HG02973 (cell line): ENCODE results near the gene CLIP2.
"Not testable (repeated sequence)": the region's sequence is repeated elsewhere in the genome, so short reads cannot be mapped to it uniquely, and the experiment has no call there.

Source experiments
- ATAC-seq: cut with Tn5 transposase; IDR thresholded peaks from one replicate; pipeline ENCODE4 v1.9.1; 2021; ENCODE audit warnings: moderate library complexity; ENCODE audit not compliant: unreplicated experiment

CLIP2 gene

DNA sequence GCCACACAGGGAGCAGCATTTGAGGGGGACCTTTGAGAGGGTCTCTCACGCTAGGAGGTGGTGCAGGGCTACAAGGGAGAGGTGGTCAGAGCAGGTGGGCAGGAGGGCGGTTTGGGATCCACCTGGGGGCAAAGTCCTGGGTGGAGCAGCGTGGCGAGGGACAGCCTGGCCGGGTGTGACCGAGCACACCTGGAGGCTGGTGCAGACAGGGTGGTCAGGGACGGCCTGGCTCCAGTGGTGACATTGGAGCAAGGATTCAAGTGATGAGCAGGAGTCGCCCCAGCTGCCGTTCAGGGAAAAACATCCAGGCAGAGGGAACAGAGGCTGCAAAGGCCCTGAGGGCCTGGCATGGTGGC lies 36.0 kb downstream of the CLIP2 start:
- ATAC-seq: no peak

DNA sequence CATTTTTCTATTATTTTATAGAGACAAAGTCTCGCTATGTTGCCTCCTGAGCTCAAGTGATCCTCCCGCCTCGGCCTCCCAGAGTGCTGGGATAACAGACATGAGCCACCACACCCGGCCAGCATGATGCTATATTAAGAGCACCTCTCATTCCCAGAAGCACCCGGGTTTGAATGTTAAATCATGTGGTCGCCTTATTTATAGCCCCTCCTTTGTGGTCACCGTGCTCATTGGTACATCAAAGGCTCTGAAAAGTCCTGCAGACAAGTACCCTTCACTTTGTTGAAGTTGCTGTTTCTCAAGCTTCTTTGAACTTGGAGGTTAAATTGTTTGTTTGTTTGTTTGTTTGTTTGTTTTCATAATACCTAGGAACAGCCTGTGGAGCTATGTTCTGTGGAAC lies 40.0 kb downstream of the CLIP2 start:
- ATAC-seq: no peak

DNA sequence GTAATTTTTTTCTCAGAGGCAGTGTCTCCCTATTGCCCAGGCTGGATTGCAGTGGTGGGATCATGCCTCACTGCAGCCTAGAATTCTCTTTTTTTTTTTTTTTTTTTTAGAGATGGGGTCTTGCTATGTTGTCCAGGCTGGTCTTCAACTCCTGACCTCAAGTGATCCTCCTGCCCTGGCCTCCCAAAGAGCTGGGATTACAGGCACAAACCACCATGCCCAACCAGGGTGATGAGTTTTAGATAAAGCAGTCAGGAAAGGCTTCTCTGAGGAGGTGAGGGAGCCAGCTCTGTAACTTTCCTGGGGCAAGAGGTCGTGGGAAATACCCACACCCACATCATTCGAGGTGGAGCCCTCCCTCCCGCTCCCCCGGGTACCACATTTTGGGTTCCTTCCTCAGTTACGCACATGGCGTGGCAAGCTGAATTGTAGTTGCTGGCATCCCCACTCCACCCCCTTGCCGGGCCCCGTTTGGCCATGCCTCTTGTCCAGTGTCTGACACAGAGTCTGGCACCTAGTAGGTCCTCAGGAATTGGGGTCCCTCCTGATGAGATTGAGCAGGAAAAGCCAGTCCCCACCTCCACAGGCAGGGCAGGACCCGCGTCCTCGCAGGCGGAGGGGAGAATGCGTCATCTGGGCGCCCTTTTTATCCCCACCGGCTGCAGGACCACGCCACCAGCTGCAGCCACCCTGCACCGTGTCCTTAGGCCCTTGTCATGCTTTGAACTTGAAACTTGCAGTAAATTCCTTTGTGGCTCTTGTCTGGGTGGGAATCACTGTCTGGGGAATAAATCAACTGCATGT lies 43.4 kb downstream of the CLIP2 start:
- ATAC-seq: no peak

DNA sequence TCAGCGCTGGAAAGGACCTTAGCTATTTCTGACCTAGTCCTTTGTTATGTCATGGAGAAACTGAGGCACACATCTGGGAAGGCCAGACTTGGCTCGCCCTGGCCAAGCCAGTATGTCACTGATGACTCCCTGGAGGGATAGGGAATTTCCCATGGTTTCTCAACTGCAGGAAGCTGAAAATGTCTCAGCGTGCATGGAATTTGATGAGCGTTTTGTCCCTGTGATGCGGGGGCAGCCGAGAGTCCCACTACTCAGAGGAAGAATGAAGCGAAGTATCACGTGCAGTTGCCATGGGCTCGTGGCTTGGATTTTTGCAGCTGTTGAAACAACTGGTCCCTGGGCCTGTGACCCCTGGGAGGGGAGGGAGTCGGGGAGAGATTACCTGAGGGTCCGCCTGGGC lies 44.8 kb downstream of the CLIP2 start:
- no peak for ATAC-seq

- ATAC-seq: no peak
These were observed 48.7 kb downstream of the CLIP2 start for GRCh38 chr7:74337926-74338325.

- ATAC-seq: no peak
These were observed 49.3 kb downstream of the CLIP2 start for GRCh38 chr7:74338366-74339108.

- not testable (repeated sequence) for ATAC-seq
These were observed 50.4 kb downstream of the CLIP2 start for GRCh38 chr7:74339648-74340047.

- no peak for ATAC-seq
These were observed 54.3 kb downstream of the CLIP2 start for GRCh38 chr7:74343281-74344131.

DNA sequence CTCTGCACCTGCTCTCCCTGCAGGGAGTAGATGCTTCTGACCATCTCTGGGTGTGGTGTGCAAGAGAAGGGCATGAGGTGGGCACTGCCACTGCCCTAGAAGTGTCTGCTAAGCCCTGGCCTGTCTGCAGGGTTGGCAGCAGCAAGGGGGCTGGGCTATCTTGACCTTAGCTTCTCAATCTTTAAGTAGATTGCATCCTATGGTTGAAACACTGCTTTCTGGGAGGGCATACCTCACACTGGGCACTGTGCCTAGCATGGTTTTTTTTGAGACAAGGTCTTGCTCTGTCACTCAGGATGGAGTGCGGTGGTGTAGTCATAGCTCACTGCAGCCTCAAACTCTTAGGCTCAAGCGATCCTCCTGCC lies 54.9 kb downstream of the CLIP2 start:
- ATAC-seq: no peak

DNA sequence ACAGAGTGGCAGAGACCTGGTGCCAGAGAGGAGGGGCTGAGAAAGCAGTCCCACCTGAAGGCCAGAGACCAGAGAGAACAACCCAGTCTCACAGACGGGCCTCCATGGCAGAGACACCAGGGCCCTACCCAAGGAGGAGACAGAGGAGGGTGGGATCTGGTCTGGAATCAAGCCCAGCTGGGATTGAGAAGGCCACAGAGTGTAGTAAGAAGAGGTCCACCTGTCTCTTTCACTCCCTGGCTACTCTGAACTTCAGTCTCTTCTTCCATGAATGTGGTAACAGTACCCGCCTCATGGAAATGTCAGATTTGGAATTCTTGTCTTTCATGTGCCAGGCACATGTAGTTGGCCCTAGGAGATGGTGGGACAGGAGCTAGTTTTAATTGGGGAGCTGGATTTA lies 55.6 kb downstream of the CLIP2 start:
- ATAC-seq: no peak

- ATAC-seq: no peak
These were observed 56.8 kb downstream of the CLIP2 start for GRCh38 chr7:74345970-74346369.

DNA sequence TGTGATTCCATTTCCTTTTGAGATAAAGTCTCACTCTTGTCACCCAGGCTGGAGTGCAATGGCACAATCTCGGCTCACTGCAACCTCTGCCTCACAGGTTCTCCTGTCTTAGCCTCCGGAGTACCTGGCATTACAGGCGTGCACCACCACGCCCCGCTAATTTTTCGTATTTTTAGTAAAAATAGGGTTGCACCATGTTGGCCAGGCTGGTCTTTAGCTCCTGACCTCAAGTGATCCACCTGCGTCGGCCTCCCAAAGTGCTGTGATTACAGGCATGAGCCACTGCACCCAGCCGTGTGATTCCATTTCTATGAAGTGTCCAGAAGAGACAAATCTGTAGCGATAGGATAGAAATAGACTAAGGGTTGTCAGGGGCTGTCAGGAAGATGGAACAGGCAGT lies 60.4 kb downstream of the CLIP2 start:
- ATAC-seq: no peak

- no peak for ATAC-seq
These were observed 61.5 kb downstream of the CLIP2 start for GRCh38 chr7:74350751-74351150.

- ATAC-seq: no peak
These were observed 62.6 kb downstream of the CLIP2 start for GRCh38 chr7:74351836-74352235.

- not testable (repeated sequence) for ATAC-seq
These were observed 63.4 kb downstream of the CLIP2 start for GRCh38 chr7:74352551-74353138.

GRCh38 chr7:74354009-74354408 lies 64.8 kb downstream of the CLIP2 start:
- ATAC-seq: no peak

DNA sequence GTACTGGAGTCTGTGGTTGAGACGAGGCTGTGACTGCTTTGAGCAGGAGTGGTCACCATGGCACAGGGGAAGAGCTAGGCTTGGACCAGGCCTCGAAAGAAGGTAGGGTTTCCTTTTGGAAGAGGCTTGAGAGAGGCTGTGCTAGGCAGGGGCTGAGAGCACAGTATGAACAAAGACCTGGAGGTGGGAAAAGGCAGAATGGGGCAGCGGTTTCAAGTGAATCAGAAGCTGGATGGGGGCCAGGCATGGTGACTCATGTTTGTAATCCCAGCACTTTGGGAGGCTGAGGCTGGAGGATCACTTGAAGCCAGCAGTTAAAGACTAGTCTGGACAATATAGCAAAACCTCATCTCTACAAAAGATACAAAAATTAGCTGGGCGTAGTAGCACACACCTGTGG lies 65.9 kb downstream of the CLIP2 start:
- ATAC-seq: no peak

- ATAC-seq: no peak
These were observed 67.5 kb downstream of the CLIP2 start for GRCh38 chr7:74356589-74357315.

GRCh38 chr7:74360008-74360407 lies 70.8 kb downstream of the CLIP2 start:
- ATAC-seq: no peak

DNA sequence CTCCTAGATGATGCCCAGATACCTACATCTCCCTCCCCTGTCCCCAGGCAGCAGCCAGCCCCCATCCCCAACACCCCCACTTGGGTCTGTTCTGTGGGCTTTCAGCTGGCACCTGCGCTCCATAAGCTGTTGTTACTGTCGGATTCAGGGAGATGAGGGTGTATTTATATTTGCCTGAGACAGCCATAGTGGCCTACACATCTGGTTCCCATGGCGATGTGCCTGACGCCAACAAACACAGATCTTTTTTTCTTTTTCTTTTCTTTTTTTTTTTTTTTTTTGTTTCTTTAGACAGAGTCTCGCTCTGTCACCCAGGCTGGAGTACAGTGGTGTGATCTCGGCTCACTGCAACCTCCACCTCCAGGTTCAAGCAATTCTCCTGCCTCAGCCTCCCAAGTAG lies 73.1 kb downstream of the CLIP2 start:
- no peak for ATAC-seq

DNA sequence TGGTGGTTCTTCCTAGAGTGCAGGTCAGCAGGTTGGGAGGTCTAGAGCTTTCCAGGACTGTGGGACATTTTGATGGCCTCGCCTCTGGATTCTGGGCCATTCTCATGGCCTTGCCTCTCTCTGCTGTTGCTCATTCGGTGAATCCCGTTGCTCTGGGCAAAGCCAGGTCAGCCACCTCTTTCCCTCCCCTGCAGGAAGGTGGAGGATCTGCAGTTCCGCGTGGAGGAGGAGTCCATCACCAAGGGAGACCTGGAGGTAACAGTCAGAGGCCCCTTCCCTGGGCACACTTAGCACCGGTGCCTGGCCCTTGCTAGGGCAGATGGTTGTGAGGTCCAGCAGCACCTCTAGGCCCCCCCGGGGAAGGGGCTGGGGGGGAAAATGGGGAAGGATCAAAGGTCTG lies 74.9 kb downstream of the CLIP2 start:
- ATAC-seq: no peak
